K562 (cell line): ENCODE results near the gene DCHS2. TPM values are rescaled to one million over a fixed set of nuclear protein-coding genes. Genes with fewer than 3 reads are reported as not detected.

Experiments used
- ATAC-seq: fragments of 200-7000 bp; cut with Tn5 transposase; 3 replicates; pipeline ENCODE4 v1.9.1; 2020; ENCODE audit warnings: moderate library complexity
- BruUV-seq: library from RNA; stranded (reverse); fragments of 400-500 nt; replicated peaks from 2 replicates; lab custom pipeline; 2021; lab: Mats Ljungman, UMichigan
- CTCF ChIA-PET: fragments of 300-600 bp; formaldehyde crosslinking; extraction: SDS; loops from one replicate; lab custom pipeline; 2021; ENCODE audit warnings: low intra/inter-chr PET ratio; lab: Yijun Ruan, JAX
- POLR2A ChIA-PET: fragments of 300-600, 350-650 bp; sonication (Branson Sonifier 250); formaldehyde crosslinking; extraction: SDS; loops from one replicate; lab custom pipeline; 2021; ENCODE audit warnings: antibody characterized with exemption, inconsistent platforms; lab: Yijun Ruan, JAX
- DNase-seq, 4 experiments: peaks; one replicate each; pipeline versions ENCODE4 v3.0.0 to v3.0.0-alpha.2; 2011 to 2018; ENCODE audit warnings: low spot score in 3 of 4, mixed read lengths in 3 of 4; ENCODE audit errors: extremely low read depth in 1 of 4
- FAIRE-seq: peaks from 2 replicates; lab custom pipeline; 2011; peaks lifted over from hg19 to GRCh38; lab: Jason Lieb, UNC
- H2AFZ ChIP-seq: 2 replicates; pipeline ENCODE4 v1.6.0; 2011; ENCODE audit warnings: low read depth, low read length, control low read depth, inconsistent platforms
- H3K27ac ChIP-seq: fragments of 200-600 bp; 3 replicates; pipeline ENCODE4 v1.8.0; 2011; ENCODE audit warnings: low read depth, mild to moderate bottlenecking, control low read depth, inconsistent platforms, low read length, moderate library complexity, mixed read lengths; ENCODE audit errors: extremely low read depth
- H3K27me3 ChIP-seq, 2 experiments: fragments of 300-600 bp in 1 of 2; 2 replicates in 1 of 2; 3 replicates in 1 of 2; pipeline versions ENCODE4 v1.6.0 to v1.8.0; 2011; ENCODE audit warnings: inconsistent platforms in 2 of 2, low read length in 2 of 2, mild to moderate bottlenecking in 1 of 2, mixed read lengths in 1 of 2, moderate library complexity in 1 of 2; ENCODE audit not compliant: control insufficient read depth in 2 of 2, insufficient read depth in 2 of 2
- H3K36me3 ChIP-seq: fragments of 300-600 bp; 3 replicates; pipeline ENCODE4 v1.8.0; 2011; ENCODE audit warnings: mild to moderate bottlenecking, low read length, inconsistent platforms; ENCODE audit not compliant: control insufficient read depth, insufficient read depth
- H3K4me1 ChIP-seq, 2 experiments: fragments of 200-600 bp in 1 of 2; replicated peaks in 1 of 2; 2 replicates in 1 of 2; 3 replicates in 1 of 2; pipeline versions ENCODE4 v1.5.1 to v1.8.0; 2011; ENCODE audit warnings: inconsistent platforms in 2 of 2, low read length in 2 of 2, mild to moderate bottlenecking in 1 of 2, mixed read lengths in 1 of 2, moderate library complexity in 1 of 2; ENCODE audit not compliant: control insufficient read depth in 2 of 2, insufficient read depth in 2 of 2
- H3K4me2 ChIP-seq: 2 replicates; pipeline ENCODE4 v1.6.1; 2011; ENCODE audit warnings: low read length, control low read depth, inconsistent platforms, mixed read lengths; ENCODE audit not compliant: insufficient read depth
- H3K4me3 ChIP-seq: fragments of 200-600 bp; sonication (generic), shearing (Covaris generic); 2 replicates; pipeline ENCODE4 v1.5.1; 2016; ENCODE audit warnings: control low read depth, inconsistent platforms
- H3K79me2 ChIP-seq: fragments of 200-600 bp; 3 replicates; pipeline ENCODE4 v1.8.0; 2011; ENCODE audit warnings: low read length, inconsistent platforms; ENCODE audit not compliant: control insufficient read depth, insufficient read depth
- H3K9ac ChIP-seq, 2 experiments: 2 replicates each; pipeline versions ENCODE4 v1.6.0 to v1.6.1; 2011; ENCODE audit warnings: low read depth in 2 of 2, low read length in 2 of 2, control low read depth in 1 of 2, inconsistent platforms in 1 of 2, mild to moderate bottlenecking in 1 of 2, mixed read lengths in 1 of 2; ENCODE audit not compliant: insufficient read depth in 1 of 2
- H3K9me1 ChIP-seq: one replicate; pipeline ENCODE4 v1.6.0; 2011; ENCODE audit warnings: inconsistent platforms, mild to moderate bottlenecking, low read length, moderate library complexity; ENCODE audit not compliant: control insufficient read depth, insufficient read depth
- H3K9me3 ChIP-seq: replicated peaks from 2 replicates; pipeline ENCODE4 v1.5.1; 2011; ENCODE audit warnings: low read depth, low read length, inconsistent platforms; ENCODE audit not compliant: control insufficient read depth, insufficient read depth
- H4K20me1 ChIP-seq: replicated peaks from 2 replicates; pipeline ENCODE4 v1.6.1; 2011; ENCODE audit warnings: low read length, inconsistent platforms, mixed read lengths; ENCODE audit not compliant: control insufficient read depth, insufficient read depth
- ATF6 ChIP-seq: sonication (generic); formaldehyde crosslinking; IDR thresholded peaks from 2 replicates; pipeline ENCODE4 v1.4.0; 2020; ENCODE audit warnings: mild to moderate bottlenecking, missing genetic modification reagents
- ATF7 ChIP-seq: fragments of 450-650 bp; IDR thresholded peaks from 2 replicates; pipeline ENCODE4 v1.7.1; 2014; ENCODE audit warnings: mild to moderate bottlenecking, moderate library complexity
- JUND ChIP-seq, 2 experiments: IDR thresholded peaks; 2 replicates in 1 of 2; 3 replicates in 1 of 2; pipeline ENCODE4 v1.6.1; 2011; ENCODE audit warnings: borderline replicate concordance in 2 of 2, low read depth in 2 of 2, low read length in 2 of 2, improper control_type of control experiment in 1 of 2, missing biosample characterization in 1 of 2, missing genetic modification characterization in 1 of 2, missing genetic modification reagents in 1 of 2
- NR1H2 ChIP-seq: sonication (generic); formaldehyde crosslinking; IDR thresholded peaks from 2 replicates; pipeline ENCODE4 v1.4.0; 2020; ENCODE audit warnings: mild to moderate bottlenecking, missing genetic modification reagents
- REST ChIP-seq, 2 experiments: fragments of 450-650 bp; formaldehyde crosslinking in 1 of 2; IDR thresholded peaks; 2 replicates each; pipeline versions ENCODE4 v1.4.0 to v1.6.1; 2014 to 2020; ENCODE audit warnings: mild to moderate bottlenecking in 2 of 2, borderline replicate concordance in 1 of 2, low read depth in 1 of 2
- WGBS: fragments of 100-300 bp; shearing (Covaris generic); methylation state at CpG from one replicate; pipeline ENCODE4 v1.1.6; 2016; ENCODE audit warnings: low coverage, mixed read lengths; ENCODE audit not compliant: insufficient coverage; ENCODE audit errors: missing lambda C conversion rate; 5-methylcytosine and 5-hydroxymethylcytosine counted together
- in situ Hi-C: fragments of 300-500 bp; cut with MboI; formaldehyde crosslinking; loops from 4 replicates; pipeline ENCODE4 v1.15.0; 2018; ENCODE audit warnings: inconsistent platforms, mixed read lengths
- intact Hi-C: fragments of 100-400 bp; cut with micrococcal nuclease; formaldehyde crosslinking; loops from 2 replicates; pipeline ENCODE4 v1.14.2; 2022
- polyA plus RNA-seq, 8 experiments: library from polyadenylated mRNA; depleted of rRNA in 4 of 8; stranded (reverse) in 5 of 8; unstranded in 3 of 8; fragments of >200 nt; fragmentation: Nextera tagmentation in 2 of 8; fragmentation: Illumina TruSeq in 1 of 8; extraction: Ambion mirVana in 2 of 8; extraction: Trizol in 1 of 8; gene quantifications; 2 replicates each; pipeline versions ENCODE4 v1.2.1 to v1.2.3, GENCODE V29; 2011 to 2014; ENCODE audit warnings: inconsistent platforms in 1 of 8, missing spikeins in 1 of 8
- total RNA-seq, 7 experiments: library from RNA; depleted of rRNA in 6 of 7; stranded (reverse); fragments of >200 nt in 6 of 7; fragmentation: Illumina TruSeq in 2 of 7; extraction: Trizol in 2 of 7; gene quantifications; 2 replicates each; pipeline versions ENCODE4 v1.2.1 to v1.2.3, GENCODE V29; 2011 to 2021; ENCODE audit warnings: low replicate concordance in 1 of 7
- TF ChIP-seq, protein P1 (sequence below): fragments of 250-450 bp; sonication (Bioruptor Pico); IDR thresholded peaks from 2 replicates; pipeline ENCODE4 v1.5.0; 2021; ENCODE audit warnings: mild to moderate bottlenecking, borderline replicate concordance

DCHS2 gene
- total and polyA plus RNA-seq, 9 of the 15 experiments (the other 6 are each of a cell fraction or from before 2014, with no cell fraction given), result 0.49 to 7.1 (median 5.3) TPM

- FAIRE-seq, result no peak
- CTCF ChIA-PET, result no interaction called here
- Histone ChIP-seq H3K4me2 (no peak overlapping the region), H3K4me1 (peaks cover 0 to 4% of the 10 kb centered on the region in 2 experiments; a peak in 2 of 5 replicates), H3K9ac (no peak overlapping the region), H3K4me3 (no peak overlapping the region), H4K20me1 (no peaks in the 10 kb centered on the region; the same call in 1 of the 2 replicates), H3K9me1 (no peaks in the 10 kb centered on the region), H3K79me2 (no peaks in the 10 kb centered on the region), H3K9me3 (no peaks in the 10 kb centered on the region), H3K36me3 (no peaks in the 10 kb centered on the region), H2AFZ (no peak overlapping the region), H3K27ac (no peak overlapping the region), H3K27me3 (no peaks in the 10 kb centered on the region)
- 40% methylated on average over 4 of the region's 4 CpGs for WGBS
- intact Hi-C loops, result no loop called here
- no peak for ATAC-seq
- POLR2A ChIA-PET, result interaction anchor here (0.5 to 0.7 kb wide), 2 partner anchors 18 to 250 kb away, joined by 3 read pairs; no protein-coding TSS in a partner anchor
- in situ Hi-C loops, result no loop called here
- DNase-seq, result no peak
- no TSS peak for BruUV-seq
- TF ChIP-seq ATF7, result no peak
- no peak for TF ChIP-seq NR1H2
- TF ChIP-seq REST (IDR thresholded peaks at IDR 0.05; ENCODE audit: borderline replicate concordance), result no peak
- TF ChIP-seq REST (CRISPR knock-in tag; IDR thresholded peaks at IDR 0.05; ENCODE audit: low read depth), result no peak
- TF ChIP-seq JUND (IDR thresholded peaks at IDR 0.05; ENCODE audit: borderline replicate concordance, low read depth, low read length), result no peak
- no peak for TF ChIP-seq JUND (tag; IDR thresholded peaks at IDR 0.05; ENCODE audit: borderline replicate concordance, low read depth, low read length)
- TF ChIP-seq, protein P1, sequence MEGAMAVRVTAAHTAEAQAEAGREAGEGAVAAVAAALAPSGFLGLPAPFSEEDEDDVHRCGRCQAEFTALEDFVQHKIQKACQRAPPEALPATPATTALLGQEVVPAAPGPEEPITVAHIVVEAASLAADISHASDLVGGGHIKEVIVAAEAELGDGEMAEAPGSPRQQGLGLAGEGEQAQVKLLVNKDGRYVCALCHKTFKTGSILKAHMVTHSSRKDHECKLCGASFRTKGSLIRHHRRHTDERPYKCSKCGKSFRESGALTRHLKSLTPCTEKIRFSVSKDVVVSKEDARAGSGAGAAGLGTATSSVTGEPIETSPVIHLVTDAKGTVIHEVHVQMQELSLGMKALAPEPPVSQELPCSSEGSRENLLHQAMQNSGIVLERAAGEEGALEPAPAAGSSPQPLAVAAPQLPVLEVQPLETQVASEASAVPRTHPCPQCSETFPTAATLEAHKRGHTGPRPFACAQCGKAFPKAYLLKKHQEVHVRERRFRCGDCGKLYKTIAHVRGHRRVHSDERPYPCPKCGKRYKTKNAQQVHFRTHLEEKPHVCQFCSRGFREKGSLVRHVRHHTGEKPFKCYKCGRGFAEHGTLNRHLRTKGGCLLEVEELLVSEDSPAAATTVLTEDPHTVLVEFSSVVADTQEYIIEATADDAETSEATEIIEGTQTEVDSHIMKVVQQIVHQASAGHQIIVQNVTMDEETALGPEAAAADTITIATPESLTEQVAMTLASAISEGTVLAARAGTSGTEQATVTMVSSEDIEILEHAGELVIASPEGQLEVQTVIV (CRISPR knock-in tag), result no peak
- no peak for TF ChIP-seq ATF6 (CRISPR knock-in tag)
Measured at GRCh38 chr4:154361450-154361849, 130.1 kb downstream of the DCHS2 start.
